ENCODE measurements around the gene LPCAT2. TPM values are rescaled to one million over a fixed set of nuclear protein-coding genes. Genes with fewer than 3 reads are reported as not detected.

The LPCAT2 gene
- total RNA-seq, 4 donors from 2014 or later = 4.6 to 66.0 (median 10.9) TPM

DNA sequence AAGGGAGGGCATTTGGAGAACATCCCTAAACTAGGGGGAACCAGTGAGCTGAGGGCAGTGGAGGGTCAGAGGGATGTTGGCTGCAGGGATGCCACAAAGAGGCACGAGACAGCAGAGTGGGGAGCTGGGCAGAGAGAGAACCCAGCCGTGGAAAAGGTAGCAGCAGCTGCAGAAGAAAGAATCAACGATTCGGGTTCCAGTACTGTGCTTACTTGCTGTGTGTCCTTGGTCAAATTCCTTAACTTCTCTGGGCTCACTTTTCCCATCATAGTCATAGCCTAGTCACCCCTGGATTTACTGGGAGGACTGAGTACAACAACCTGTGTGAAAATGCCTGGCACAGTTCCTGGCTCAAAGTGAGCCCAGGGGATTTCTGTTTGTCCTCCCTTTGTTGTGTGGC is 42.7 kb upstream of the LPCAT2 start:
- DNase-seq = no peak
- no peaks in the 10 kb centered on the region for H3K27me3 ChIP-seq
- no peaks in the 10 kb centered on the region for H3K36me3 ChIP-seq
- no peaks in the 10 kb centered on the region for H3K4me1 ChIP-seq
- H3K4me3 ChIP-seq = no peak overlapping the region
- H3K9me3 ChIP-seq = no peaks in the 10 kb centered on the region
- TF ChIP-seq POLR2A (IDR thresholded peaks at IDR 0.05) = no peak
- TF ChIP-seq CTCF (IDR thresholded peaks at IDR 0.05) = no peak
- H3K27ac ChIP-seq = no peak overlapping the region

DNA sequence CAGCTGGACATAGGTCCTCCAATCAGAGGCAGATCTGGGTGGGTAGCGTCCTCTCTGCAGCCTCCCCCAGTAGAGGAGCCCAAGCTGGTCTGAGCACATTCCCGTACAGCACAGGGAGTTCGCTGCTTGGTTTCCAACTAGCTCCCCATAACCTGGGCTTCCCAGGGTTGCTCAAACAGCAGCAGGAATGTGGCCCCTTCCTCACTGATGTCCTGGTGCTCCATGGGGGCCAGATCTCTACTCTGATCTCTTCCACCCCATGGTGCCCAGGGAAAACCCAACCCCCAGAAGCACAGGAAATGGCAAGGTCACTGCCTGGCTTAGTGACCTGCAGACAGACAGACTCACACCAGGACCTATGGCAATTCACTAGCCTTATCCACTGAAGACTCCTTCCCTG is 41.0 kb upstream of the LPCAT2 start:
- H3K9me3 ChIP-seq = no peaks in the 10 kb centered on the region
- H3K27ac ChIP-seq = no peak overlapping the region
- H3K4me3 ChIP-seq = no peak overlapping the region
- DNase-seq = no peak
- H3K36me3 ChIP-seq = no peaks in the 10 kb centered on the region
- TF ChIP-seq CTCF (IDR thresholded peaks at IDR 0.05) (no peak), POLR2A (IDR thresholded peaks at IDR 0.05) (no peak)
- H3K4me1 ChIP-seq = no peaks in the 10 kb centered on the region
- H3K27me3 ChIP-seq = no peaks in the 10 kb centered on the region

- no peak for DNase-seq
- Histone ChIP-seq H3K9me3 (no peaks in the 10 kb centered on the region), H3K4me1 (no peaks in the 10 kb centered on the region), H3K36me3 (no peaks in the 10 kb centered on the region), H3K4me3 (no peak overlapping the region), H3K27ac (no peak overlapping the region), H3K27me3 (no peaks in the 10 kb centered on the region)
- TF ChIP-seq POLR2A (IDR thresholded peaks at IDR 0.05) (no peak), CTCF (IDR thresholded peaks at IDR 0.05) (no peak)
Measured at GRCh38 chr16:55468352-55468990, 40.4 kb upstream of the LPCAT2 start.

GRCh38 chr16:55469821-55470532 is 38.9 kb upstream of the LPCAT2 start:
- DNase-seq = no peak
- H3K27me3 ChIP-seq = no peaks in the 10 kb centered on the region
- no peaks in the 10 kb centered on the region for H3K4me1 ChIP-seq
- no peaks in the 10 kb centered on the region for H3K9me3 ChIP-seq
- H3K36me3 ChIP-seq = no peaks in the 10 kb centered on the region
- no peak overlapping the region for H3K4me3 ChIP-seq
- H3K27ac ChIP-seq = no peak overlapping the region
- TF ChIP-seq CTCF (IDR thresholded peaks at IDR 0.05) = no peak
- TF ChIP-seq POLR2A (IDR thresholded peaks at IDR 0.05) = no peak

DNA sequence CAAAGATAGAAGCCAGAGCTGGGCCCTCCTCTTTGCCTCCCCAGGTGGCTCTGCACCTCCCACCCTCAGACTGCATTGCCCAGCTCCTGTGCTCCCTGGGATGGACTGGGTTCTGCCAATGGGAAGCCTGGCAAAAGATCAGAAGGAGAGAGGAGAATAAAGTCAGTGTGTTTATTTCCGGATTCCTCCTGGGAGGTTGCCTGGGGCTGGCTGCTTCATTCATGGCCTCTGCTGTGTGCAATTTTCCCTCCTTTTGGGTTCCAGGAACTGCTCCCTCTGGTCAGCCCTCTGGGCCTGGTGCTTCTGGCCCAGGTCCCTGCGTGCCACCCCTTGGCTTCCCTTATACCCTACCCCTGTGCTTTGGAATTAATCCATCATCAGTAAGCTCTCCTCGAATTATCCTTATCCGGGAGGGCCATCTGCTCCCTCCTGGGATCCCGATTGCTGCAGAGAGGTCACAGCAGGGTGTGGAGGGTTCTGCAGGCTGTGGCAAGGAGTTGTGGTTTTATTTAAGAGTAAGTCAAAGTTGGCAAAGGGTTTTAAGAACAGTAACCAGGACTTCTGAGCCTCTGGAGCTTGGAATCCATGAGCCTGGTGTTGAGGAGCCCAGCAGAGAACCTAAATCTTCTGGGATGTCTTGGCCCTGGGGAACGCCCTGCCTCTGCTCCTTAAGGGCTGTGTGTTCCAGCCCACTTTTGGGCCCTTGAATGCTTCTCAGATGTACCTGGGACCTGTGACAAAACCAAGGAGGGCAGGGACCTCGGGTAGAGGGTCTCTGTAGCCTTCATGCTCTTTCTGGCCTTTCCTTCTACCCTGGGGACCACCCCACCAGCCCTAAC is 38.1 kb upstream of the LPCAT2 start:
- no peak for DNase-seq
- Histone ChIP-seq H3K9me3 (no peaks in the 10 kb centered on the region), H3K27me3 (no peaks in the 10 kb centered on the region), H3K4me1 (no peaks in the 10 kb centered on the region), H3K4me3 (no peak overlapping the region), H3K36me3 (no peaks in the 10 kb centered on the region), H3K27ac (no peak overlapping the region)
- TF ChIP-seq CTCF (IDR thresholded peaks at IDR 0.05) = no peak
- no peak for TF ChIP-seq POLR2A (IDR thresholded peaks at IDR 0.05)

All from Peyer's patch (tissue), 4 donors.